ENCODE data around the gene CABLES1. TPM values are rescaled to one million over a fixed set of nuclear protein-coding genes. Genes with fewer than 3 reads are reported as not detected.
A peak's percentile ranks its signal among the peaks of the same experiment; 100 is the strongest.

Gene CABLES1
- total RNA-seq, 2 donors from 2014 or later = 9.9 to 16.7 TPM

- DNase-seq = no peak
- Mint-ChIP-seq H3K27ac (no peak overlapping the region), H3K4me1 (peaks cover 4% of the 10 kb centered on the region), H3K27me3 (ENCODE audit: insufficient read depth) (no peaks in the 10 kb centered on the region), H3K4me3 (no peak overlapping the region), H3K9me3 (peaks cover 26% of the 10 kb centered on the region), H3K36me3 (ENCODE audit: low read depth) (peaks cover 89% of the 10 kb centered on the region)
- no peak overlapping the region for H3K9ac ChIP-seq (ENCODE audit: extremely low read depth, low read length, poor library complexity, severe bottlenecking)
- 95 to 100% methylated on average over 2 of the region's 2 CpGs for WGBS, 2 experiments (ENCODE audit: insufficient coverage in 1 of 2, insufficient read length in 1 of 2)
- no peak overlapping the region for H3K4me3 ChIP-seq (ENCODE audit: low read length)
- no peak overlapping the region for H3K27ac ChIP-seq (ENCODE audit: low read depth, low read length)
- peaks cover 4% of the 10 kb centered on the region for H3K36me3 ChIP-seq (ENCODE audit: control insufficient read depth, insufficient read depth, low read length)
- peaks cover 10% of the 10 kb centered on the region for H3K9me3 ChIP-seq (ENCODE audit: control insufficient read depth, low read length)
- H3K4me1 ChIP-seq (ENCODE audit: control insufficient read depth, insufficient read depth, low read length) = no peaks in the 10 kb centered on the region
- H3K27me3 ChIP-seq (ENCODE audit: control insufficient read depth, insufficient read depth, low read length, poor library complexity, severe bottlenecking) = no peaks in the 10 kb centered on the region
- TF ChIP-seq CTCF (conservative IDR thresholded peaks at IDR 0.05) = no peak
Measured at GRCh38 chr18:23248826-23249225, 113.5 kb downstream of the CABLES1 start.

GRCh38 chr18:23249348-23249747, 114.1 kb downstream of the CABLES1 start:
- H3K36me3 Mint-ChIP-seq (ENCODE audit: low read depth) = peaks cover 89% of the 10 kb centered on the region
- peaks cover 26% of the 10 kb centered on the region for H3K9me3 Mint-ChIP-seq
- Histone ChIP-seq H3K9ac (ENCODE audit: extremely low read depth, low read length, poor library complexity, severe bottlenecking) (no peak overlapping the region), H3K27me3 (ENCODE audit: control insufficient read depth, insufficient read depth, low read length, poor library complexity, severe bottlenecking) (no peaks in the 10 kb centered on the region), H3K9me3 (ENCODE audit: control insufficient read depth, low read length) (peaks cover 10% of the 10 kb centered on the region), H3K4me3 (ENCODE audit: low read length) (no peak overlapping the region), H3K36me3 (ENCODE audit: control insufficient read depth, insufficient read depth, low read length) (peaks cover 7% of the 10 kb centered on the region), H3K27ac (ENCODE audit: low read depth, low read length) (no peak overlapping the region), H3K4me1 (ENCODE audit: control insufficient read depth, insufficient read depth, low read length) (no peaks in the 10 kb centered on the region)
- H3K27me3 Mint-ChIP-seq (ENCODE audit: insufficient read depth) = no peaks in the 10 kb centered on the region
- peaks cover 4% of the 10 kb centered on the region for H3K4me1 Mint-ChIP-seq
- no peak overlapping the region for H3K4me3 Mint-ChIP-seq
- 92 to 98% methylated on average over 6 to 7 of the region's 7 CpGs for WGBS, 2 experiments (ENCODE audit: insufficient coverage in 1 of 2, insufficient read length in 1 of 2)
- peak overlapping the region; percentile 48 for H3K27ac Mint-ChIP-seq
- TF ChIP-seq CTCF (conservative IDR thresholded peaks at IDR 0.05) = no peak
- DNase-seq = no peak

GRCh38 chr18:23250893-23251656, 115.8 kb downstream of the CABLES1 start:
- WGBS, 2 experiments (ENCODE audit: insufficient coverage in 1 of 2, insufficient read length in 1 of 2) = 94 to 96% methylated on average over 11 to 13 of the region's 13 CpGs
- Histone ChIP-seq H3K36me3 (ENCODE audit: control insufficient read depth, insufficient read depth, low read length) (peaks cover 10% of the 10 kb centered on the region), H3K27ac (ENCODE audit: low read depth, low read length) (no peak overlapping the region), H3K4me3 (ENCODE audit: low read length) (no peak overlapping the region), H3K27me3 (ENCODE audit: control insufficient read depth, insufficient read depth, low read length, poor library complexity, severe bottlenecking) (no peaks in the 10 kb centered on the region), H3K9me3 (ENCODE audit: control insufficient read depth, low read length) (peaks cover 10% of the 10 kb centered on the region), H3K4me1 (ENCODE audit: control insufficient read depth, insufficient read depth, low read length) (no peaks in the 10 kb centered on the region), H3K9ac (ENCODE audit: extremely low read depth, low read length, poor library complexity, severe bottlenecking) (no peak overlapping the region)
- Mint-ChIP-seq H3K36me3 (ENCODE audit: low read depth) (peaks cover 92% of the 10 kb centered on the region), H3K4me1 (peaks cover 4% of the 10 kb centered on the region), H3K27ac (no peak overlapping the region), H3K4me3 (no peak overlapping the region), H3K9me3 (peaks cover 26% of the 10 kb centered on the region), H3K27me3 (ENCODE audit: insufficient read depth) (no peaks in the 10 kb centered on the region)
- TF ChIP-seq CTCF (conservative IDR thresholded peaks at IDR 0.05) = no peak
- DNase-seq = no peak
